Urothelium cell line (cell line): ENCODE measurements around the gene COL6A2.
"Not testable (repeated sequence)": the region's sequence is repeated elsewhere in the genome, so short reads cannot be mapped to it uniquely, and the experiment has no call there.

Experiments used
- DNase-seq: peaks from one replicate; pipeline ENCODE4 v3.0.0; 2011; ENCODE audit warnings: low spot score, mixed read lengths
- FAIRE-seq: peaks from 2 replicates; lab custom pipeline; 2011; peaks lifted over from hg19 to GRCh38; lab: Jason Lieb, UNC

Gene COL6A2

DNA sequence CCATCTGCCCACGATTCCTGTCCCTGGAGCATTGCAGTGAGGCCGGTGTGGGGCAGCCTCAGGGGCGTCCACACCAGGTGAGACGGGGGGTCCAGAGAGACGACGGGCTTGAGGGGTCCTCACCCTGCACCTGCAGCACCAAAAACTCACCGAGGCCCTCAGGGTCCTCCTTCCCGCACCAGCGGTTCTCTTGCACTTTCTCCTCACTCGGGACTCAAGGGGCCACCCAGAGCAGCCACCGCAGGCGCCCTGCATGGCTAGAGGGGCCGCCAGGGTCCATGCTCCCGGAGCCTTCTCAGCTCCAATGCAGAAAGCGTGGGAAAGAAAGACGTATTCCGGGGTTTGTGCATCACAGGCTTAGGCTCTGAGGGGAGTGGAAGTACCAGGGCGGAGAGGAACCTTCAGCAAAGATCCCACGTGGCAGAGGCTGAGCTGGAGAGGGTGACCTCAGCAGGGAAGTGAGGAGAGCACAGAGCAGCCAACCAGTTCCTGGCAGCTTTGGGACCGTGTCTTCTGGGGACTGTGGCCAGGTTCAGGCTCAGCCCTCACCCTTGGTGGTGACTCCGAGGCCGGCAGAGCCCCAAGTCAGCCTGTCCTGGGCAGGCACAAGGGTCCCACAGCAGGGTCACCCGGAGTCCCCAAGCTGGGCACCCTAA lies 19.5 kb upstream of the COL6A2 start:
- no peak for FAIRE-seq
- DNase-seq: no peak

DNA sequence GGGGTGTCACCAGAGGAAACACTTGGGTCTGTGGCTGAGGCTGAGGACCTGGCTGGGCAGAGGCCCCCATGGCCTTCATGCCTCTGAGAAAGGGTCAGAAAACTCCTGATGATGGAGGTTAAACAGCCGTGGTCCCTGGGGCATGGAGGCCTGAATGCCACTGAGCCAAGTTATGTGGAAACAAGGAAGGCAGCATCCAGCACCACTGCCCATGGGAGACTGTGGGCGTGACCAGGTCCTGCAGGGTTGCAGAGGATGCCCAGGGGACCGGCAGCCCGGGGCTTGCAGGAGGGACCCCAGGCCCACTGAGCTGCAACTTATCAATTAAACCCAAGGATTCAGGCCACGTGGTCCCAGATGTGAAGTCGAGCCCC lies 18.9 kb upstream of the COL6A2 start:
- DNase-seq: no peak
- FAIRE-seq: no peak

DNA sequence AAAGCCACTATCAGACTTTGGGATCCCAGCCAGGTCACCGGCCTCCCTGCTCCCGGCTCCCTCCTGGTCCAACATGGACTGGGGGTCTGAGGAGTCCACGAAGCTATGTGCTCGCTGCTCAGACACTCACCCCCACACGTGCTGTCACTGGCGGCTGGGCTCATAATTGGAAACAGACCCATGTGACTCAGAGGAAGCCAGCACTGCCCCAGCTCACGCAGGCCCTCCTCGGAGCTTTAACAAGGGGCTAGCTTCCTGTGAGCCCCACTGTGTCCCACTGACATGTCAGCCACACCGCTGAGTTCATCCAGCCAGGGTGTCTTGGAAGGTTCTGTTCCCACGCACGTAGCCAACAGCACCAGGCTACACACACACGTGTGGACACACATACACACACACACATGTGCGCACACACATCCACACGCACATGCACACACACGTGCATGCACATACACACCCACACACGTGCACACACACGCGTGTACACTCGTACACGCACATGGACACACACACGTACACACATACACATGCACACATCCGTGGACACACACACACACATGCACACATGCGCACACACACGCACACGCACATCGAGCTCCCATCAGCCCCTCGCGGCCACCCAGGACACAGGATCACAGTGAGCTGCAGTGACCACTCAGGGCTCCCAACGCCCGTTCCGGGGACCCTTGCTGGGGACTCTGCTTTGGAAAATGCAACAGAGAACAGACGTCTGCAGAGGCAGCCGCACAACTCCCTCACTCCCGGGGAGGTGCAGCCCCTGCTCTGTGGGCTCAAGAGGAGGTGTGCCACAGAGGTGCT lies 18.4 kb upstream of the COL6A2 start:
- FAIRE-seq (peak; percentile 96), DNase-seq (no peak)

DNA sequence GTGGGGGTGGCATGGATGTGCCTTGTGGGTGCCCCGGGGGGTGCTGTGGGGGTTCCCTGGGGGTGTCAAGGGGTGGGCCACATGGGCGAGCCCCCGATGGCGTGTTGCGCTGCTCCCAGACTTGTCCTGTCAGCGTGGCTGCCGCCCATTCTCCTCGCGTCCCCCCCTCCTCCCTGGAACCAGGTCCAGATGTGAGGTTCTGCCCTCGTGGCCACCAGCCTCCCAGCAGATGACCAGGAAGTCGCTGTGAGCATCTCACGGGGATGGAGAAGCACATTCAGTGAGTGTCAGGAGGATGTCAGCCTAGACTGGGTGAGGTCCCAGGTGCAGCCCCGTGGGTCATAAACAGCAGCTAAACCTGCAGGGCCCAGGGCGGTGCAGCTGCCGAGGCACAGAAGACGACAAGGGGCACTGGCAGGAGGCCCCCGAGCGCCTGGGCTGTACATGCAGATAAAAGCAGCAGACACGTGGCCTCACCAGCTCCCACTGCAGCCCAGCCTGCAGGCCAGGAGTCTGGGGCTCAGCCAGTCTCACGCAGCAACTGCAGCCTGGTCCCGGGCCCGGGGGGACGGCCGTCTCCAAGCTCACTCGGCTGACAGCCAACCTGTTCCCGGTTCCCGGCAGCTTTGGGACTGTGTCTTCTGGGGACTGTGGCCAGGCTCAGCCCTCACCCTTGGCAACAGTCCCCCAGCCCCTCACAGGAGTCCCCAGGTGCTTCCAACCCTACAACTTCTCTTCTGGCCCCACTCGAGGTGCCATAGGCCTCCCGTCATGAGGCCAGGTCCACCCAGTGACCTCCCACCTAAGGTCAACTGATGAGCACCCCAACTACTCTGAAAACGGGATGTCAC lies 17.5 kb upstream of the COL6A2 start:
- no peak for FAIRE-seq
- DNase-seq: no peak

DNA sequence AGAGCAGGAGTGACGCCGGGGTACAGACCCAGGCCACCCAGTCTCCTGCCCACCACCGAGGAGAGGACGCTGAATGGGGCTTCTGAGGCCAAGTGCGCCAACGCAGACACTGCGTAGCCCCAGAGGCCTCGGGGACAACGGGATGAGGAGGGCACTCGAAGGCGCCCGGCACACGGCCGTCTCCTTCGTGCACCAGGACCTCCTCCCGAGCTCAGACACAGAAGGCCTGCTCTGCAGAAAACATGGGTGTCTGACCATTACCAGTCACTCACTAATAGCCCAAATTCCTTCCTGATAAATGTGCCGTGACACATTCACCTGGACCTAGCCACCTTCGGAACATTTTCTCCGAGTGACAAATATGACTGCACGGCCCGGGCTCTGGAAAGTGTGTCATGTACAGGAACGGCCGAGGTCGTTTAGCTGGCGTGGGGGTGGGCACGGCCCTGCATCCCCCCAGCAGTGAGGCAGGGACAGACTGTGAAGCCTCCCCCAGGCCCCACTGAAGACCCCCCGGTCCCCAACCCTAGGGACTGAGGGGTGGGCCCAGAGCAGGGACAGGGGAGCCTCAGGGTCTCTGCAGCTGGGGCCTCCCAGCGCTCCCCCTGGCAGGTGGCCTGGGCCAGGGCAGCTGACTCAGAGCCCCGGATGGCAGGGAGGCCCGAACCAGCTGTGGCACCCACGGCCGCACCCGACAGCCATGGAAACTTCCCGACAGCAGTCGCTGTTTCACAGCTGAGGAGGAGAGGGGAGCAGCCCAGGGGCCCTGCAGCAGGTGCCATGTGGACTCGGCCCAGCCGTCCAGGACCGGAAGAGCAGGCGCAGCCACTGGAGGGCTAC lies 16.7 kb upstream of the COL6A2 start:
- FAIRE-seq: no peak
- peak; percentile 38 for DNase-seq

DNA sequence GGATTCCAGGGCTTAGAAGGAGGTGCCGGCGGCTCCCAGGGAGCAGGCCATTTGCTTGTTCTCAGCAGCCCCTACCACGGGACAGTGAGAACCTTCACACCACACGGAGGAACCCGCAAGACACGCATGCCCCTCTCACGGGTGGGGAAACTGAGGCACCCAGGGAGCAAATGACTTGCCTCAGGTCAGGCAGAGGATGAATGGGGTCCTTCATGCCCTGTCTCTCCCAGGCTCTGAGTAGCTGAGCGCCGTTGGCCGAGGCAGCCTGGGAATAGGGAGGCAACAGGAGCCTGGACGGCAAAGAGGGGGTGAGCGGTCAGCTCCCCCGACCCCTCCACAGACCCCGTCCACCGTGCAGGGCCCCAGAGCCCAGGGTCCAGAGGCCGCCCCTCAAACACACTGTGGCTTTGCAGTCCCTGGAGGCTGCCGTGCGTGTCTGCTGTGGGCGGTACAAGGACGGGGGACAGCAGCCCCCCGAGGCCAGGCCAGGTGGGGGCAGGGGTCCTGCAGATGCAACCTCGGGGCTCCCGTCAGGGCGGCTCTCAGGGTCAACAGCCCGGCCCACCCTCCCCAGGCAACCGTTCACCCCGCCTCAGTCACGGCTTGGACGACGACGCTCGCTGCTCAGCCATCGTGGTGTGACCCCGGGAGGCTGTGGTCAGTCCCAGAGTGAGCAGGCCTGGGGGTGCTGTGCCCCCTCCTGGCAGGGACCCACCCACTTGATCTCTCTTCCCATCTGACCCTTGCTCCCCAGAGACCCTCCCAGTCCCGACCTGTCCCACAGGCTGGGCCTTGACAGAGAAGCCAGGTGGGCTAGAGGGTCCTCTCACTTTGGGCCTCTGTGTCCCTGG lies 15.8 kb upstream of the COL6A2 start:
- no peak for FAIRE-seq
- no peak for DNase-seq

DNA sequence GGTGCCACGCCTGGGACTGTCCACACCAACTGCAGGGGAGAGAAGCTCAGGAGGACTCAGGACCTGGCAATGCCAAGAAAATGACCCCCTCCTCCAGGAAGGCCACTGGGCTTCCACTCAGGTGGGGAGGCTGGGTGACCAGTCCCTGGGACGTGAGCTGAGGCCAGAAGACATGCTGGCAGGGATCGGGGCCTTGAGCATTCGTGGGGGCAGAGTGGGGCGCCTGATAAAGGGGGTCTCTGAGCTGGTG lies 15.3 kb upstream of the COL6A2 start:
- FAIRE-seq (no peak), DNase-seq (no peak)

DNA sequence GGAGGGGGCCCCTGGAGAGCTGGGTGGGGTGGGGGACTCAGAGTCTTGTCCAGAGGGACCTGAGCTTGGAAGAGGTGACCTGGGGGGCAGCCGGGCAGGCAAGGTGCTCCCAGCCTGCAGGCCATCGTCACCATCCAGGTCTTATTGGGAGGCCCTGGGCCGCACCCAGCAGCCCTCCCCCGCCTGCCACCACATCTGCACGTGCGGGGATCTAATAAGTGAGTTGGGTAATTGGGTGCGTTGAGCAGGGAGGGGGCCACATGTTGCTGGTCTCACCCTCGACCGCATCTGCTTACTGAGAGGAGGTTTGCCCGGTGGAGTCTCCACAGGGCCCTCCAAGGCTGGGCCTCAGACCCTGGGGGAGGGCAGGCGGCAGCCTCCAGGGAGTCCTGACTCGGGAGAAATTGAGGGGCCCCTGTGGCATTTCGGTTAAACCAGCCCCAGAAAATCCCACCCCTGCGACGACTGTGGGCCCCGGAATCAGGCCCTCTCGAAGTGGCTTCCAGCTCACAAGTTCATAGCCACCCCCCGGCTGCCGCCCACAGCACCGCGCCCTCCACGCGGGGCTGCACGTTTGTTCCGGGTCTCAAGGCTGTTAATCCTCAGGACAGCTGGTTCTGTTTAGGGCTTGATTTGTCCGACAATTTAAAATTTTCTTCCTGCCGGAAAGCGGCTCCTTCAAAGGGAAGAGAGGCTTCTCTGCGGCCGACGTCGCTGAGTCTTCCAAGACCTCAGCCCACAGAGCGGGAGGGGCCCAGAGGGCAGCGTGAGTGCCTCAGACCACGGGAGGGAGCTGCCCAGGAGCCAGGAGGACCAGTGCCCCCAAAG lies 14.7 kb upstream of the COL6A2 start:
- FAIRE-seq (no peak), DNase-seq (peak; percentile 1)

DNA sequence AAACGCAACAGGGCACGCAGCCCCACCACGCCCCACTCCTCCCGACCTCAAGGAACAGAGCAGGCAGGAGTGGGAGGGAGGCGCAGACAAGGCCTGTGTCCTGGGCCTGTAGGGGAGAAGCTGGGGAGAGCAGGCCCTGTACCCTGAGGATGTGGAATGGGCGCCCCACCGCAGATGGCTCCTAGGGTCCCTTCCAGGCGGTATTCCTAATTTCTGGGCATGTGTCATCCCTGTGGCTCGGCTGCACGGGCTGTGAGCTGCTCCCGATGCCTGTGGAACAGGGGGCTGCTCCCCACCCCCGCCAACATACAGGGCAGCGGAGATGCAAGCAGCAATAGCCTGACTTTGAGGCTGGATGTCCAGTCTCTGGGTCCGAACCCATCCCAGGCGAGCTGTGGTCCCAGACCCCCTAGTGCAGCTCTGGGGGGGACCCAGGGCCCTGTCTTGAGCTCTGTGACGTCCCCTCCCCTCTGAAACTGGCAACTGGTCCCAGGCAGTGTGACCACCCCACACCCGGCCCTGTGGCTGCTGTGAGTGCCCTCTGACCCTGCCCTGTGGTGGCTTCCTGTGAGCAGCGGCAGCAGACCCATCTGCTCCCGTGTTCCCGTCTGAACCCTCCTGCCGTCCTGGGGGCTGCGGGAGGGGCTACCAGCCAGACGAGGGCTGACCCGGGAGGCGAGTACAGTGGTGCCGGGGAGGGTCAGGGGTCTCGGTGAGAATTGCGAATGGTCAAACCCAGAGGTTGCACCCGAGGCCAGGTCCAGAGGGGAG lies 13.9 kb upstream of the COL6A2 start:
- FAIRE-seq (no peak), DNase-seq (peak; percentile 0)

DNA sequence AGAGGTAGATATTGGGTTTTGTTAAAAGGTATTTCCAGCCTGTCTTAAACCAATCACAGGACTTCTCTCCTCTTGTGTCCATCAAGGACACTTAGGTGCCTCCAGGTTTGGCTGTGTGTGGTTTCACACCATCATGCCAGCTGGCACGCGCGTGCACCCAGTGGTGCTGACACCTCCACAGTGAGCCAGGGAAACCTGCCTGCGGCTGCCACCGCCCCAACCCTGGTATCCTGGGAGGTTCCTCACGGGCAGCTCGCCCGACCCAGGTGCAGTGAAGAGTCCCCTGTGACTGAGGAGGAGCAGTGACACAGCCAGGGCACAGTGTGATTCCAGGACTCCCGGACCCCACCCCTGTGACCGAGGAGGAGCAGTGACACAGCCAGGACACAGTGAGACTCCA lies 13.2 kb upstream of the COL6A2 start:
- FAIRE-seq: peak; percentile 13
- DNase-seq: no peak

DNA sequence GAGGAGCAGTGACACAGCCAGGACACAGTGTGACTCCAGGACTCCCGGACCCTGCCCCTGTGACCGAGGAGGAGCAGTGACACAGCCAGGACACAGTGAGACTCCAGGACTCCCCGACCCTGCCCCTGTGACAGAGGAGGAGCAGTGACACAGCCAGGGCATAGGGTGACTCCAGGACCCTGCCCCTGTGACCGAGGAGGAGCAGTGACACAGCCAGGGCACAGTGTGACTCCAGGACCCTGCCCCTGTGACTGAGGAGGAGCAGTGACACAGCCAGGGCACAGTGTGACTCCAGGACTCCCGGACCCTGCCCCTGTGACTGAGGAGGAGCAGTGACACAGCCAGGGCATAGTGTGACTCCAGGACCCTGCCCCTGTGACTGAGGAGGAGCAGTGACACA lies 12.7 kb upstream of the COL6A2 start:
- DNase-seq: not testable (repeated sequence)
- FAIRE-seq: peak; percentile 69

DNA sequence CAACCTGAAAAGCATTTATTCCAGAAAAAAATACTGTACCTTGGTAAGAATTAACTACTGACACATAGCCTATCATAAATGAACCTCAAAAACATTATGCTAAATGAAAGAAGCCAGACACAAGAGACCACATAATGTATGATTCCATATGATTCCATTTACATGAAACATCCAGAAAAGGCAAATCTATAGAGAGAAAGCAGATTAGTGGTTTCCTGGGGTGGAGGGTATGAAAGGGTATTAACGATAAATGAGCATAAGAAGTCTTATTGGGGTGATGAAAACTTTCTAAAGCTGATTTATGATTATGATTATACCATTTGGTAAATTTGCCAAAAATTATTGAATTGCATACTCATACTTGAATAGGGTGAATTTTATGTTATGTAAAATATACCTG lies 10.3 kb upstream of the COL6A2 start:
- DNase-seq: no peak
- FAIRE-seq: no peak

DNA sequence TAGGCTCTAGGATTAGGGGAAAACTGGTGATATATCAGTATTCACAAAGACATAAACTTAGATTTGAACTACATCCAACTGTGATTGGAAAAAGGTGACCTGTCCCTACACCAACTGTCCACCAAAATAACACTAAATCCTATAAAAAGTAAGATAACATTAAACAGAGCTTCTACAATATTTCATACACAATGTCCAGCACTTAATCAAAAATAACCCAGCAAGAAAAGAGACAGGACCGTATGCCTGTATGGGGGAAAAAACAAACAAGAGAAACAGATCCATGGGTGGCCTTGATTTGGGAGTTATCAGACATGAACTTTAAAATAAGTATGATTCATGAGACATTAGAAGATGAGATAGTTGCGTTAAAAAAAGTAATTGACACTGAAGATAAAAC lies 9.7 kb upstream of the COL6A2 start:
- no peak for DNase-seq
- FAIRE-seq: no peak

DNA sequence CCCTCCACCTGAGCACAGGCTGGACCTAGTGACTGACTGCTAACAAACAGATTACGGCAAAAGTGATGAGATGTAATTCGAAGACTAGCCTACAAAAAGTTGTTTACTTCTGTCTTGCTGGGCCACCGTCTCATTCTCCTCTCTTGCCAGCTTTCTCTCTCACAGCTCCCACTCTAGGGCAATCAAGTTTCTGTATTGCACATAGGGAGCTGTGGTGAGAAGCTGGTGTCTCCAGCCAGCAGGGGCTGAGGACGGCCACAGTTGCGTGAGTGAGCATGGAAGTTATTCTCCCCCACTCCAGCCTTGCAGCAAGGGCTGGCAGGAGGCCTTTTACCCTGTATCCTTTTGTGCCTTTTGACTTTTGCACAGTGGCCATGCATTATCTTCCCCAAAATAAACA lies 8.6 kb upstream of the COL6A2 start:
- no peak for DNase-seq
- FAIRE-seq: no peak

DNA sequence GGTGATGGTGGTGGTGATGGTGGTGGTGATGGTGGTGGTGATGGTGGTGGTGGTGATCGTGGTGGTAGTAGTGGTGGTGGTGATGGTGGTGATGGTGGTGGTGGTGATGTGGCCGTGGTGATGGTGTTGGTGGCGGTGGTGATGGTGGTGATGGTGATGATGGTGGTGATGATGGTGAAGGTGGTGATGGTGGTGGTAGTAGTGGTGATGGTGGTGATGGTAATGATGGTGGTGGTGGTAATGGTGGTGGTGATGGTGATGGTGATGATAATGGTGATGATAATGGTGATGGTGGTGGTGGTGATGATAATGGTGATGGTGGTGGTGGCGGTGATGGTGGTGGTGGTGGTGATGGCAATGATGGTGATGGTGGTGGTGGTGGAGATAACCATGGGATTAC lies 6.8 kb upstream of the COL6A2 start:
- peak; percentile 100 for FAIRE-seq
- no peak for DNase-seq

DNA sequence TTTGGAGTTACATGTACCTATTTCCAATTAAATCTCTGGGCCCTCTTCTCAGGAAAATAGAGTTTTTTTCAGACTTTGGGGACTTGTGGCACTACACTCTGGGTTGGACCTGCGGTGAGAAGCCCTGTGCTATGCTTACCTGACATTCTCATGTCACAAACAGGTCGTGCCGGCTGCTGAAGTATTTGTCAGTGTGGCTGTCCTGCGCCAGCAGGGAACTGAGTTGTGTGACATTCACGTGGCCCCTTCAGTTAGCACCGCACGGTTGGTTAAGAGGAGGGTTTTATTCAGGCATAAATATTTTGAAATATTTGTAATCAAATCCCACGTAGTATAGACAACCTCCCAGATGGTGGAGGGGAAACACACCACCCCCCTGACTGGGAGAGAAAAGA lies 6.3 kb upstream of the COL6A2 start:
- FAIRE-seq (no peak), DNase-seq (no peak)

DNA sequence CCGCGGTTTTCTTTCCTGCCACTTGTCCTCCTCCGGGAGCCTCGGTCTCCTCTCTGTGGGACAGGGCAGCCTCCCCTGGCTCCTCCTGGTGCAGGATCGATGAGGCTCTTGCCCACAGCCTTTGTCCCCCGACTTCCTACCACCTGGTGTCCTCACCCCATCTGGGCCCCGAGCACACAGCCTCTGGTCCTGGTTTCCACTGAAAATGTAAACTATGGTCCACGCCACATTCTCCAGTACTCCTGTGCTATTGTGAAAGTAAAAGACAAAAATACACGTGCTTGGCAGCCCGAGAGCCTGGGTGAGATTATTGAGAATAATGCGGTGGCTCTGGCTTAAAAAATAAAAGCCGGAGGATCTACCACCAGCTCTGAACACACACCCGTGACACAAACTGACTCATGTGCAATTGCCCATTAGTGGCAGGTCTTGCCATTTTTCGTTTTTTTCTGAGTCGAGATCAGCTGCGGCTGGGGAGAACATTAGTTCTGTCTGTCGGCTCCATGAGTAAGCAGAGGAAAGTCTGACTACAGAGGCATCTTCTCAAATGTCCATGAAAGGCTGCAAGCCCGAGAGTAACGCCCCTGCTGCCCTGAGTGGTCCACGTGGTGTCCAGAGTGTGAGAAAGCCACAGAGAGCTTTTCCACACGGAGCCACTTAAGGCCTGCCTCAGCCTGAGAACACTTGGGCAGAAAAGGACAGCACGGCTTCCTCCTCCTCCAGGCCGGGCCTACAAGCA lies 5.7 kb upstream of the COL6A2 start:
- DNase-seq (no peak), FAIRE-seq (no peak)
